ENCODE data around the gene PARD6G. TPM values are rescaled to one million over a fixed set of nuclear protein-coding genes. Genes with fewer than 3 reads are reported as not detected.
A peak's percentile ranks its signal among the peaks of the same experiment; 100 is the strongest.
"Not testable (repeated sequence)": the region's sequence is repeated elsewhere in the genome, so short reads cannot be mapped to it uniquely, and the experiment has no call there.

The PARD6G gene
- total RNA-seq, 2 donors from 2014 or later, result 3.9 to 4.1 TPM

DNA sequence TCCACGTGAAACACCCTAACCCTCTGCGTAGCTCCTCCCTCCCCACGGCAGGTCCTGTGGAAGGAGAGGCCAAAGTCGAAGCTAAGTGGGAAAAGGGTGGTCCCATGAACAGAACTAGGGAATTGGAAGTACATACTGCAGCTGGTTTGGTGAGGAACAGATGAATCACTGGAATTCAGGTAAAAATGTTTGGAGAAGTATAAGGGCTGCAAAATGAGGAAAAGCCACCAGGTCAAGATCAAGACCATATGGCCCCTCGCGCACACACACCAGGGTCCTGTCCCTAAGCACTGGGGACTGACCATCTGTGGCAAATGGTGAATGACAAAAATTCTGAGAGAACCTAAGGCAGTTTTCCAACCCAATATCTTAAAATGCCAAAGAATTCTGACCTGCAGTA is 3.1 kb downstream of the PARD6G start:
- intact Hi-C loops (cut with DNase I), result no loop called here
- DNase-seq (no peak), ATAC-seq (no peak)

GRCh38 chr18:80243204-80243603 is 4.1 kb downstream of the PARD6G start:
- intact Hi-C loops (cut with DNase I), result no loop called here
- ATAC-seq, result no peak
- DNase-seq, result no peak

- DNase-seq (no peak), ATAC-seq (no peak)
- intact Hi-C loops (cut with DNase I), result no loop called here
Observed at GRCh38 chr18:80241919-80242777, 5.2 kb downstream of the PARD6G start.

DNA sequence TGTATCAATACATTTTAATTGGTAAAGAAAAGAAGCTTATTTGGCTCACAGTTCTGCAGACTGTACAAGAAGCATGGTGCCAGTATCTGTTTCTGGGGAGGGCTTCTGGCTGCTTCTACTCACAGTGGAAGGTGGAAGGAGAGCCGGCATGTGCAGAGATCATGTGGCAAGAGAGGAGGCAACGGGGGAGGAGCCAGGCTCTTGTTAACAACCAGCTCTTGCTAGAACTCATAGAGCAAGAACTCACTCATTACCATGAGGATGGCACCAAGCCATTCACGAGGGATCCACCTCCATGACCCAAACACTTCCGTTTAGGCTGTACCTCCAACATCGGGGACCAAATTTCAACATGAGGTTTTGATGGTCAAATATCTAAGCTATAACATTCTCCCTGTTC is 7.5 kb downstream of the PARD6G start:
- intact Hi-C loops (cut with DNase I), result no loop called here
- DNase-seq (no peak), ATAC-seq (no peak)

- DNase-seq, result no peak
- ATAC-seq, result no peak
- intact Hi-C loops (cut with DNase I), result no loop called here
Observed at GRCh38 chr18:80238651-80239260, 8.6 kb downstream of the PARD6G start.

GRCh38 chr18:80237519-80237918 is 9.8 kb downstream of the PARD6G start:
- intact Hi-C loops (cut with DNase I), result not testable (repeated sequence)

DNA sequence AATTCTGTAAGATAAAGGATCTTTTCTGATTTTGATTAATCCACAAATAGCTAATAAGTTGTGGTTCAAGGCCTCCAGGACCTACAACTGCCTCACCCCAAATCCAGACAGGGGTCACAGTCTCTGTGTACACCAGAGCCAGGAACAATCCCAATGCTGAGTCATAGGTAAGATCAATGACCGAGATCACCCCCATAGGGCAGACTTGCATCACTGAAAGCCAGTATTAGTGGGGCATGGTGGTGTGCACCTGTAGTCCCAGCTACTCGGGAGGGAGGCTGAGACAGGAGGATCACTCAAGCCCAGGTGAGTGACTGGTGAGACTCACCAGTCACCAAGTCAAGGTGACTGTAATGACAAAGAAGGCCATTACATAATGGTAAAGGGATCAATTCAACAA is 12.9 kb downstream of the PARD6G start:
- ATAC-seq (no peak), DNase-seq (no peak)
- intact Hi-C loops (cut with DNase I), result no loop called here

More at GRCh38 chr18:80237519-80237918, 9.8 kb downstream of the PARD6G start:
- not testable (repeated sequence) for DNase-seq, ATAC-seq

DNA sequence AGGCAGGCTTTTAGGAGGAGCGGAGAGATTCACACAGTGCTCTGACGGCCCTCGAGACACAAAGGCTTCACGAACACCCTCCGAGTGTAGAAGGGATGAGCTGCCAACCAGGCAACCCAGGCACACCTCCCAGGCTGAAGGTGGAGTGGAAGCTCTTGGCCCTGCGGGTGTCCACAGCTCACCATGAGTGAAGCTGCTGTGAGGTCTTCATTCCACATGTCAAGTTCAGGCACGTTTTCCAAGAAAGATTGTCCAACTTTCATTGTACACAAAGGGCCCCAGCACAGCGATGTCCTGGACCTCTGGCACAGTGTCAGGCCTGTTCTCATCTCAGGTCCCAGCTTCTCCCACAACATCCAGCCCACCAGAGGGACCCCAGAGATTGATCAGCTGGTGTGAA is 13.4 kb downstream of the PARD6G start:
- intact Hi-C loops (cut with DNase I), result no loop called here
- DNase-seq (no peak), ATAC-seq (no peak)

DNA sequence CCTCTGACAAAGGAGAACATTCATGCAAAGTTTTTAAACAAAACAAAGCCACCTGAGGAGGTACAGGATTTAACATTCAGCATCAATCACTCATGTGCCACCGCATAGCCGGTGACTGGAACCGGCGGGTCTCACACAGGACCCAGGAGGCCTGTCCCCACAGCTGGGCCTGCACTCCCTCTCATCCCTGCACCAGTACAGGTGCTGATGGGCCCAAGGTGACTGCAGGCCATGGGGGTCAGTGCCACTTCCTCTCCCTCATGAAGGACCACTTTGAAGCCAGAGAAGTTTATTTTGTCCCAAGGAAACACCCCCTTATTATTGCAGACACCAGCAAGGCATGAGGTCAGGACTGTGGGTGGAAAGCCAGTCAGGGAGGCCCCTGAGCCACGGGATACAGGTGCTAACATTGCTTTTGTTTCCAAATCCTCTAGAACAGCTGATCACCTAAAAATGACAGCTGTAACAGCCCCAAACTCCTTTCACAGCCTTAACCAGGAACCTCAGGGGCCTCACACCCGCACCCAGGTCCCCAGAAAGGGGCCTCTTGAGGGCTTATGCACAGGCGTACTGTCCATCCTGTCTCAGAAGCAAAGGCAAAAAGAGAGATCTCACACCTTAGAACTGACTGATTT is 14.0 kb downstream of the PARD6G start:
- intact Hi-C loops (cut with DNase I), result no loop called here
- ATAC-seq (no peak), DNase-seq (no peak)

DNA sequence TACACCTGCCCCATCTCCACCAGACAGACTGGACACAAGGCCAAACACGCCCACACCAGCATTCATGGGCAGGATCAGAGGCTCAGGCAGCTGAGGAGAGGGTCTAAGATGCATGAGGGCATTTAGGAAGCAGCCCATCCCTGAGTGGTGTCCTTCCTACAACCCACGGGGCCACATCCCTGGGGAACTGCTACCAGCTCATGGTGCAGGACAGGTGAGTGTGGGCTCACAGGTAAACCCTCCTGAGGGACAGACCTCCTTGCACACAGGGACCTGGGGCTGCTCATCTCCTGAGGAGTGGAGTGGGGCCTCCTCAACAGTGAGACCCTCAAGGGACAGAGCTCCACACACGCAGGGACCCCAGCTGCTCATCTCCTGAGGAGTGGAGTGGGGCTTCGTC is 14.6 kb downstream of the PARD6G start:
- ATAC-seq, result no peak
- no peak for DNase-seq

GRCh38 chr18:80232030-80232429 is 15.3 kb downstream of the PARD6G start:
- no peak for DNase-seq
- ATAC-seq, result no peak
- intact Hi-C loops (cut with DNase I), result no loop called here

More for the DNA sequence above, 14.6 kb downstream of the PARD6G start:
- intact Hi-C loops (cut with DNase I), result no loop called here

DNA sequence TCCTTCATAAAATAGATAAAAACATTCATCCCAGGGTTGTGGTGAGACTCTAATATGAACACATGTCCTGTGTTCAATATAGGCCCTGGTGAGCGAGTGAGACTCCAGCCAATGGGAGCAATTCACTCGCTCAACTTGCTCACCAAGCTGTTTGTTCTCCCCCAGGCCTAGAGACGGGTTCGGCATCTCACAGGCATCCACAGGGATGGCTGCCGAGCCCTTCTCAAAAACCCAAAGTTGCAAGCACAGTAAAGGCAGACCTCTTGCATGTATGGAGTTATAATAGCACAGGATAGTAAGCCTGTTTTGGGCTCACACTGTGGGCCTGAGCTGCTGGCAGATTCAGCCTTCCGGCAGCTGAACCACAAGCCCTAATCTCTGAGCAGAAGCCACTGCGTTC is 15.7 kb downstream of the PARD6G start:
- intact Hi-C loops (cut with DNase I), result no loop called here
- DNase-seq, result no peak

GRCh38 chr18:80231151-80231550 is 16.2 kb downstream of the PARD6G start:
- DNase-seq (no peak), ATAC-seq (no peak)
- intact Hi-C loops (cut with DNase I), result no loop called here

More for the DNA sequence above, 15.7 kb downstream of the PARD6G start:
- no peak for ATAC-seq

DNA sequence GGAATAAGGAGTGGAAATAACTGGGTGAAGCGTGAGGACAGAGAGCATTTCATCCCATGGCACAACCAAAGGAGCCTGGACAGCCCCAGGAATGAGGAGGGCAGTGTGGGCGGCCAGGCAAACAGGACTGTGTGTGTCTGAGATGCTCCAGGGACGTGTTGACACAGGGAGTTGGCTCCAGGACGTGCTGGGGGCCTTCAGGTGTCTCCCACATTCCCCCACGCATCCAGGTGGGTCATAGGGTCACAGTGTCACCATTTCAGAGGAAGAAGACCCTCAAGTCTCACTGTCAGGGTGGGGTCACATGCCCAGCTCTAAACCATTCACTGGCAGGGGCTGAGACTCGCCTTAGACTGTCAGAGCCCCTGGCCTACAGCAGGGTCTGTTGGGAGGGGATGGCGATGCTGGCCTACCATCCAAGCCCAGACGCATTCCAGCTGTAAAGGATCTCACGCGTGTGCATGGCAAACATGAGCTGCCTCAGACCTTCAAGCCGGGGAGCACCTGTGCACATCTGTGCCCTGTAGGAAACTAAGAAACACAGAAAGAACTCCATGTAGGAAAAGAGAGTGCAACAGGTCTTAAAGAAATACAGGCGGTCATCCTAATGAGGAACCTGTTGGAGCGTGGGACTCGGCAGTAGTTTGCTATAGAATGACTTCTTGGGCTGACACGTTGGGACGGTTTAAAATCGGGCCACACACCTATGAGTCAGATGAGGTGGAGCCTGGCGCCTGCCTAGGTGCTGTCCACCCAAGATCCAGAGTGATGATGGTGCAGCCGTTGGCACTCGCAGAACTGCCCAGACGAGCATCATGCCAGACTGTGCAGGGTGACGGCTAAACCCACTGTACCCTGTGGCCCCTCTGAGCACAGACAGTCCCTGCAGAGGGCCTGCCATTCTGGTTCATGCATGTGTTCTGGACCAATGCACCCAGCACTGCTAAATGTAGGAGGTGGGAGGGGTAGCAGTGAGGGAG is 17.3 kb downstream of the PARD6G start:
- no peak for DNase-seq
- no peak for ATAC-seq
- intact Hi-C loops (cut with DNase I), result no loop called here

- ATAC-seq (peak in 1 of 2 donors; percentile 63), DNase-seq (no peak)
- intact Hi-C loops (cut with DNase I), result no loop called here
Observed at GRCh38 chr18:80229363-80229762, 18.0 kb downstream of the PARD6G start.

- no peak for DNase-seq
- intact Hi-C loops (cut with DNase I), result no loop called here
- ATAC-seq, result no peak
Observed at GRCh38 chr18:80228051-80228848, 19.1 kb downstream of the PARD6G start.

DNA sequence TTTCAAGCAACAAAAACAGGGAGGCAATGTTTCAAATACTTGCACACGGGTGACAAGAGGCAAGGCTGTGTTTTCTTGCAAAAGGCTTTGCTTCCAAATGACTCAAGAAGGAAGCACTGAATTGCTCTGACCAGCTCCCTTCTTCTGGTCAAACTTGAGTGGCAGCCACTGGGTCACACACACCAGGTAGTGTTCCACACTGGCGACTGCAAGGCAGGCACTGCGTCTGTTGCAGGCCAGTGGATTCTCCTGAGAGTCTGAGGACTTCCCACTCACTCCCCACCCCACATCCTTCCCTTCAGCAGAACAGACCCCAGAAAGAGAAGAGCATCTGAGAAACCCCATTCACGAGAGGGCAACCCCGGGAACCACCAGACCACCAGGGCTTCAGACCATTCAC is 19.8 kb downstream of the PARD6G start:
- ATAC-seq (no peak), DNase-seq (no peak)
- intact Hi-C loops (cut with DNase I), result no loop called here

DNA sequence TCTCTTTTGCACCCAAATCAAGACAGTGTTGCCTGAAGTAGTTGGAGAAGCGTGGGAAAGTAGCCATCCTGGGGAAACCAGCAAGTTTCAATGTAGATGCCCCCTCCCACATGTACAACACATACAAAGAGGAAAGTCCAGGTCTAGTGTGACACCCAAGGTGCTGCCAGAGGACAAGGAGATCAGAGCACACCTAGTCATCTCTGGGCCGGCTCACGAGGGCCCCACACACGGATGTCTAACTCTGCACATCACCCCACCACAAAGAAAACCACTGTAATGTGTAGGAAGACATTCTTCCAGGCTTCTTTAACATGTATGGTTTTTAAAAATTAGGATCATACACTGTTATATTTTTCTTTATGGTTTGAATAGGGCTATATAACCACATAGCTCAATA is 21.6 kb downstream of the PARD6G start:
- intact Hi-C loops (cut with DNase I), result no loop called here
- no peak for ATAC-seq

More for the DNA sequence above, 21.6 kb downstream of the PARD6G start:
- no peak for DNase-seq
